ENCODE measurements around the gene TARBP2. TPM values are rescaled to one million over a fixed set of nuclear protein-coding genes. Genes with fewer than 3 reads are reported as not detected.

The TARBP2 gene
- total RNA-seq, 2 donors from 2014 or later = 23.4 to 45.7 TPM

GRCh38 chr12:53464685-53465418, 36.2 kb upstream of the TARBP2 start:
- H3K36me3 ChIP-seq = peaks cover 45 to 61% of the 10 kb centered on the region in 2 donors
- no peak for DNase-seq (ENCODE audit: low spot score)
- H3K4me1 ChIP-seq (replicated peaks) = peaks cover 3% of the 10 kb centered on the region
- H3K9me3 ChIP-seq = no peaks in the 10 kb centered on the region
- TF ChIP-seq POLR2A (IDR thresholded peaks at IDR 0.05) = no peak
- H3K27ac ChIP-seq = no peak overlapping the region
- intact Hi-C loops (cut with DNase I) = no loop called here
- 89% methylated on average over 11 of the region's 11 CpGs for WGBS
- no peaks in the 10 kb centered on the region for H3K27me3 ChIP-seq (replicated peaks; ENCODE audit: insufficient read depth)
- H3K4me3 ChIP-seq = no peak overlapping the region

GRCh38 chr12:53465679-53466078, 35.4 kb upstream of the TARBP2 start:
- H3K4me3 ChIP-seq = no peak overlapping the region
- no peaks in the 10 kb centered on the region for H3K9me3 ChIP-seq
- no peak overlapping the region for H3K27ac ChIP-seq
- intact Hi-C loops (cut with DNase I) = no loop called here
- 40% methylated on average over 2 of the region's 2 CpGs for WGBS
- no peak for DNase-seq (ENCODE audit: low spot score)
- H3K27me3 ChIP-seq (replicated peaks; ENCODE audit: insufficient read depth) = no peaks in the 10 kb centered on the region
- H3K36me3 ChIP-seq = peaks cover 39 to 56% of the 10 kb centered on the region in 2 donors
- H3K4me1 ChIP-seq (replicated peaks) = peaks cover 3% of the 10 kb centered on the region
- TF ChIP-seq POLR2AphosphoS5 (IDR thresholded peaks at IDR 0.05) (no peak), POLR2A (IDR thresholded peaks at IDR 0.05) (no peak), CTCF (IDR thresholded peaks at IDR 0.05) (no peak)

- H3K27ac ChIP-seq = no peak overlapping the region
- peaks cover 3% of the 10 kb centered on the region for H3K4me1 ChIP-seq (replicated peaks)
- no peak for TF ChIP-seq POLR2A (IDR thresholded peaks at IDR 0.05)
- TF ChIP-seq POLR2AphosphoS5 (IDR thresholded peaks at IDR 0.05) = peak; percentile 25
- peaks cover 38 to 46% of the 10 kb centered on the region in 2 donors for H3K36me3 ChIP-seq
- no peaks in the 10 kb centered on the region for H3K27me3 ChIP-seq (replicated peaks; ENCODE audit: insufficient read depth)
- 42% methylated on average over 4 of the region's 4 CpGs for WGBS
- intact Hi-C loops (cut with DNase I) = no loop called here
- H3K9me3 ChIP-seq = no peaks in the 10 kb centered on the region
- H3K4me3 ChIP-seq = no peak overlapping the region
- peak; percentile 39 for DNase-seq (ENCODE audit: low spot score)
Measured at GRCh38 chr12:53466640-53467039, 34.4 kb upstream of the TARBP2 start.

- no peak for TF ChIP-seq POLR2AphosphoS5 (IDR thresholded peaks at IDR 0.05)
- TF ChIP-seq CTCF (IDR thresholded peaks at IDR 0.05) = no peak
- TF ChIP-seq POLR2A (IDR thresholded peaks at IDR 0.05) = no peak
- intact Hi-C loops (cut with DNase I) = no loop called here
- H3K27me3 ChIP-seq (replicated peaks; ENCODE audit: insufficient read depth) = no peaks in the 10 kb centered on the region
- H3K27ac ChIP-seq = no peak overlapping the region
- H3K9me3 ChIP-seq = no peaks in the 10 kb centered on the region
- no peak for DNase-seq (ENCODE audit: low spot score)
- H3K4me1 ChIP-seq (replicated peaks) = peaks cover 5% of the 10 kb centered on the region
- no peak overlapping the region for H3K4me3 ChIP-seq
- 61% methylated on average over 5 of the region's 5 CpGs for WGBS
- peaks cover 39 to 46% of the 10 kb centered on the region in 2 donors for H3K36me3 ChIP-seq
Measured at GRCh38 chr12:53467082-53467481, 34.0 kb upstream of the TARBP2 start.

GRCh38 chr12:53467880-53468279, 33.2 kb upstream of the TARBP2 start:
- peaks cover 31 to 38% of the 10 kb centered on the region in 2 donors for H3K36me3 ChIP-seq
- H3K27me3 ChIP-seq (replicated peaks; ENCODE audit: insufficient read depth) = no peaks in the 10 kb centered on the region
- H3K9me3 ChIP-seq = no peaks in the 10 kb centered on the region
- H3K27ac ChIP-seq = no peak overlapping the region
- peaks cover 6% of the 10 kb centered on the region for H3K4me1 ChIP-seq (replicated peaks)
- 59% methylated on average over 2 of the region's 2 CpGs for WGBS
- no peak overlapping the region for H3K4me3 ChIP-seq
- no peak for DNase-seq (ENCODE audit: low spot score)
- no peak for TF ChIP-seq POLR2A (IDR thresholded peaks at IDR 0.05)
- TF ChIP-seq CTCF (IDR thresholded peaks at IDR 0.05) = no peak
- no peak for TF ChIP-seq POLR2AphosphoS5 (IDR thresholded peaks at IDR 0.05)
- intact Hi-C loops (cut with DNase I) = no loop called here

GRCh38 chr12:53468282-53468681, 32.8 kb upstream of the TARBP2 start:
- Histone ChIP-seq H3K9me3 (no peaks in the 10 kb centered on the region), H3K4me1 (replicated peaks) (peaks cover 5% of the 10 kb centered on the region), H3K36me3 (peaks cover 31 to 34% of the 10 kb centered on the region in 2 donors), H3K4me3 (no peak overlapping the region), H3K27me3 (replicated peaks; ENCODE audit: insufficient read depth) (no peaks in the 10 kb centered on the region), H3K27ac (no peak overlapping the region)
- WGBS = 67% methylated on average over 1 of the region's 1 CpG
- DNase-seq (ENCODE audit: low spot score) = no peak
- intact Hi-C loops (cut with DNase I) = no loop called here
- TF ChIP-seq CTCF (IDR thresholded peaks at IDR 0.05) (no peak), POLR2A (IDR thresholded peaks at IDR 0.05) (no peak), POLR2AphosphoS5 (IDR thresholded peaks at IDR 0.05) (no peak)
